Inflammatory macrophage treated with lipopolysaccharide for 1 hour (primary cell): ENCODE measurements around the gene NEU1.
"Not testable (repeated sequence)": the region's sequence is repeated elsewhere in the genome, so short reads cannot be mapped to it uniquely, and the experiment has no call there.

Experiments used
- DNase-seq, 2 donors: peaks; one replicate each; pipeline ENCODE4 v3.0.0-alpha.2; 2020 to 2022

Gene NEU1

GRCh38 chr6:31862344-31863235, at the start of gene NEU1:
Gene NEU1, minus strand, starts transcription at chr6:31862821. Its CDS starts 45 bp downstream, at chr6:31862776.
- peak; percentile 99 to 100 for DNase-seq

GRCh38 chr6:31911826-31912585, 49.4 kb upstream of the NEU1 start:
- no peak for DNase-seq

GRCh38 chr6:31909298-31909697, 46.7 kb upstream of the NEU1 start:
- DNase-seq: not testable (repeated sequence)

- DNase-seq: peak; percentile 64 to 68
These were observed 46.2 kb upstream of the NEU1 start for GRCh38 chr6:31908791-31909190.

- DNase-seq: not testable (repeated sequence)
These were observed 45.6 kb upstream of the NEU1 start for GRCh38 chr6:31908255-31908654.

- DNase-seq: peak; percentile 84 to 94
These were observed 44.7 kb upstream of the NEU1 start for GRCh38 chr6:31907158-31907813.

GRCh38 chr6:31906727-31907126, 44.1 kb upstream of the NEU1 start:
- DNase-seq: not testable (repeated sequence)

GRCh38 chr6:31906122-31906521, 43.5 kb upstream of the NEU1 start:
- no peak for DNase-seq

- DNase-seq: no peak
These were observed 42.4 kb upstream of the NEU1 start for GRCh38 chr6:31905041-31905440.

- no peak for DNase-seq
These were observed 41.3 kb upstream of the NEU1 start for GRCh38 chr6:31903957-31904356.

GRCh38 chr6:31901953-31902643, 39.5 kb upstream of the NEU1 start, which contains the start of gene ZBTB12:
Gene ZBTB12, minus strand, starts transcription at chr6:31902086. Its CDS starts 781 bp downstream, at chr6:31901305.
- peak; percentile 48 to 68 for DNase-seq

- no peak for DNase-seq
These were observed 38.9 kb upstream of the NEU1 start for GRCh38 chr6:31901415-31901952.

GRCh38 chr6:31900917-31901414, 38.3 kb upstream of the NEU1 start:
- no peak for DNase-seq

GRCh38 chr6:31899882-31900722, 37.5 kb upstream of the NEU1 start:
- no peak for DNase-seq

- no peak for DNase-seq
These were observed 36.6 kb upstream of the NEU1 start for GRCh38 chr6:31899215-31899614.

GRCh38 chr6:31898383-31899011, 35.9 kb upstream of the NEU1 start:
- DNase-seq: no peak

- DNase-seq: peak; percentile 73 to 87
These were observed 35.2 kb upstream of the NEU1 start, which contains the start of gene EHMT2 for GRCh38 chr6:31897612-31898382. Gene EHMT2, minus strand, starts transcription at chr6:31897698. Its CDS starts 21 bp downstream, at chr6:31897677.

GRCh38 chr6:31896856-31897611, 34.4 kb upstream of the NEU1 start:
- DNase-seq: no peak

GRCh38 chr6:31896493-31896855, 33.9 kb upstream of the NEU1 start:
- no peak for DNase-seq
